Activated CD4-positive, alpha-beta T cell treated with anti-CD3 and anti-CD28 coated beads for 24 hours (primary cell): Measurements from ENCODE around the gene STAB1.
"Not testable (repeated sequence)": the region's sequence is repeated elsewhere in the genome, so short reads cannot be mapped to it uniquely, and the experiment has no call there.

Source experiments
- DNase-seq, 2 donors: peaks; one replicate each; pipeline ENCODE4 v3.0.0-alpha.2; 2020; ENCODE audit warnings: low read depth in 2 of 2

Gene STAB1

GRCh38 chr3:52524258-52524751 is 29.2 kb downstream of the STAB1 start:
- DNase-seq: no peak

GRCh38 chr3:52524752-52525679 is 29.9 kb downstream of the STAB1 start:
- no peak for DNase-seq

- DNase-seq: no peak
These were observed 30.8 kb downstream of the STAB1 start for GRCh38 chr3:52525680-52526561.

- not testable (repeated sequence) for DNase-seq
These were observed 31.5 kb downstream of the STAB1 start for GRCh38 chr3:52526671-52527038.

- DNase-seq: no peak
These were observed 32.0 kb downstream of the STAB1 start for GRCh38 chr3:52527039-52527731.

- DNase-seq: no peak
These were observed 32.8 kb downstream of the STAB1 start for GRCh38 chr3:52527732-52528585.

- DNase-seq: no peak
These were observed 33.6 kb downstream of the STAB1 start for GRCh38 chr3:52528586-52529375.

GRCh38 chr3:52529376-52530333 is 34.5 kb downstream of the STAB1 start:
- no peak for DNase-seq

- no peak for DNase-seq
These were observed 36.0 kb downstream of the STAB1 start for GRCh38 chr3:52530918-52531826.

- DNase-seq: no peak
These were observed 36.9 kb downstream of the STAB1 start for GRCh38 chr3:52531860-52532516.

GRCh38 chr3:52532517-52532837 is 37.3 kb downstream of the STAB1 start:
- no peak for DNase-seq

GRCh38 chr3:52532838-52533622 is 37.9 kb downstream of the STAB1 start:
- DNase-seq: peak in 1 of 2 donors; percentile 15

- peak; percentile 46 to 51 for DNase-seq
These were observed 38.6 kb downstream of the STAB1 start, which contains the start of gene NT5DC2 for GRCh38 chr3:52533623-52534280. NT5DC2 (minus strand) TSS chr3:52533857; CDS start chr3:52533737, 120 bp downstream.

GRCh38 chr3:52534281-52535183 is 39.4 kb downstream of the STAB1 start:
- DNase-seq: no peak
